Lower leg skin (tissue), 3 donors: ENCODE data around the gene ZCCHC14.
A peak's percentile ranks its signal among the peaks of the same experiment; 100 is the strongest.

Experiments
- CTCF ChIP-seq, 3 donors: fragments of 450-650 bp; IDR thresholded peaks; one replicate each; pipeline ENCODE4 v1.5.1; 2016; ENCODE audit warnings: antibody characterized with exemption in 3 of 3, mild to moderate bottlenecking in 3 of 3, moderate library complexity in 2 of 3
- POLR2A ChIP-seq, 2 donors: fragments of 450-650 bp; IDR thresholded peaks; one replicate each; pipeline ENCODE4 v1.6.1; 2016 to 2017; ENCODE audit warnings: antibody characterized with exemption in 2 of 2, mild to moderate bottlenecking in 1 of 2, moderate library complexity in 1 of 2

- no peak for TF ChIP-seq CTCF (IDR thresholded peaks at IDR 0.05)
- TF ChIP-seq POLR2A (IDR thresholded peaks at IDR 0.05): peak in 1 of 2 donors; percentile 29
Observed at GRCh38 chr16:87387942-87388817, 104.6 kb downstream of the ZCCHC14 start.
